ENCODE measurements around the gene AGMO. TPM values are rescaled to one million over a fixed set of nuclear protein-coding genes. Genes with fewer than 3 reads are reported as not detected.

The AGMO gene
- total and polyA plus RNA-seq, 10 of the 15 experiments (the other 5 are each of a cell fraction or from before 2014, with no cell fraction given) = 0.11 to 0.29 TPM; not detected in 8

DNA sequence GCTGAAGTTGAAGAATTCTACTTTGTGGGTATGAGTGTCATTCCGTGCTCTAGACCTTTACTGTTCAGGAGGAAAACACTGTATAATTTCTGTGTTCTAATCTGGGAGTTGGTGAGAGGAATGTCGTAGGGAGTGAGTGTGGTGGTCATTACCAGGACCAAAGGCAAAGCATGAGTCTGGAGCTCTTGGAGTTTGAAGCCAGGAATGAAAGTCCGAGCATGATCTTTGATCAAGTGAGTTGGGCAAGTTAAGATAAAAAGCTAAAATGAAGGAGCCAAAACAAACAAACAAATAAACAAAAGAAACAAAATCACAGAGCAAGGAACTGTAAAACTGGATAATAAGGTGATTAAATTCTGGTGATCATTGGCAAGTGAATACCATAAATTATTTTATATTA, 161.4 kb downstream of the AGMO start (continued):
- TF ChIP-seq, protein P1, sequence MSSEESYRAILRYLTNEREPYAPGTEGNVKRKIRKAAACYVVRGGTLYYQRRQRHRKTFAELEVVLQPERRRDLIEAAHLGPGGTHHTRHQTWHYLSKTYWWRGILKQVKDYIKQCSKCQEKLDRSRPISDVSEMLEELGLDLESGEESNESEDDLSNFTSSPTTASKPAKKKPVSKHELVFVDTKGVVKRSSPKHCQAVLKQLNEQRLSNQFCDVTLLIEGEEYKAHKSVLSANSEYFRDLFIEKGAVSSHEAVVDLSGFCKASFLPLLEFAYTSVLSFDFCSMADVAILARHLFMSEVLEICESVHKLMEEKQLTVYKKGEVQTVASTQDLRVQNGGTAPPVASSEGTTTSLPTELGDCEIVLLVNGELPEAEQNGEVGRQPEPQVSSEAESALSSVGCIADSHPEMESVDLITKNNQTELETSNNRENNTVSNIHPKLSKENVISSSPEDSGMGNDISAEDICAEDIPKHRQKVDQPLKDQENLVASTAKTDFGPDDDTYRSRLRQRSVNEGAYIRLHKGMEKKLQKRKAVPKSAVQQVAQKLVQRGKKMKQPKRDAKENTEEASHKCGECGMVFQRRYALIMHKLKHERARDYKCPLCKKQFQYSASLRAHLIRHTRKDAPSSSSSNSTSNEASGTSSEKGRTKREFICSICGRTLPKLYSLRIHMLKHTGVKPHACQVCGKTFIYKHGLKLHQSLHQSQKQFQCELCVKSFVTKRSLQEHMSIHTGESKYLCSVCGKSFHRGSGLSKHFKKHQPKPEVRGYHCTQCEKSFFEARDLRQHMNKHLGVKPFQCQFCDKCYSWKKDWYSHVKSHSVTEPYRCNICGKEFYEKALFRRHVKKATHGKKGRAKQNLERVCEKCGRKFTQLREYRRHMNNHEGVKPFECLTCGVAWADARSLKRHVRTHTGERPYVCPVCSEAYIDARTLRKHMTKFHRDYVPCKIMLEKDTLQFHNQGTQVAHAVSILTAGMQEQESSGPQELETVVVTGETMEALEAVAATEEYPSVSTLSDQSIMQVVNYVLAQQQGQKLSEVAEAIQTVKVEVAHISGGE (CRISPR knock-in tag; IDR thresholded peaks at IDR 0.05) = no peak
- TF ChIP-seq GATAD2B (conservative IDR thresholded peaks at IDR 0.05; ENCODE audit: low read depth) = no peak
- no peak for TF ChIP-seq TCF7 (IDR thresholded peaks at IDR 0.05; ENCODE audit: borderline replicate concordance)
- TF ChIP-seq, protein P2, sequence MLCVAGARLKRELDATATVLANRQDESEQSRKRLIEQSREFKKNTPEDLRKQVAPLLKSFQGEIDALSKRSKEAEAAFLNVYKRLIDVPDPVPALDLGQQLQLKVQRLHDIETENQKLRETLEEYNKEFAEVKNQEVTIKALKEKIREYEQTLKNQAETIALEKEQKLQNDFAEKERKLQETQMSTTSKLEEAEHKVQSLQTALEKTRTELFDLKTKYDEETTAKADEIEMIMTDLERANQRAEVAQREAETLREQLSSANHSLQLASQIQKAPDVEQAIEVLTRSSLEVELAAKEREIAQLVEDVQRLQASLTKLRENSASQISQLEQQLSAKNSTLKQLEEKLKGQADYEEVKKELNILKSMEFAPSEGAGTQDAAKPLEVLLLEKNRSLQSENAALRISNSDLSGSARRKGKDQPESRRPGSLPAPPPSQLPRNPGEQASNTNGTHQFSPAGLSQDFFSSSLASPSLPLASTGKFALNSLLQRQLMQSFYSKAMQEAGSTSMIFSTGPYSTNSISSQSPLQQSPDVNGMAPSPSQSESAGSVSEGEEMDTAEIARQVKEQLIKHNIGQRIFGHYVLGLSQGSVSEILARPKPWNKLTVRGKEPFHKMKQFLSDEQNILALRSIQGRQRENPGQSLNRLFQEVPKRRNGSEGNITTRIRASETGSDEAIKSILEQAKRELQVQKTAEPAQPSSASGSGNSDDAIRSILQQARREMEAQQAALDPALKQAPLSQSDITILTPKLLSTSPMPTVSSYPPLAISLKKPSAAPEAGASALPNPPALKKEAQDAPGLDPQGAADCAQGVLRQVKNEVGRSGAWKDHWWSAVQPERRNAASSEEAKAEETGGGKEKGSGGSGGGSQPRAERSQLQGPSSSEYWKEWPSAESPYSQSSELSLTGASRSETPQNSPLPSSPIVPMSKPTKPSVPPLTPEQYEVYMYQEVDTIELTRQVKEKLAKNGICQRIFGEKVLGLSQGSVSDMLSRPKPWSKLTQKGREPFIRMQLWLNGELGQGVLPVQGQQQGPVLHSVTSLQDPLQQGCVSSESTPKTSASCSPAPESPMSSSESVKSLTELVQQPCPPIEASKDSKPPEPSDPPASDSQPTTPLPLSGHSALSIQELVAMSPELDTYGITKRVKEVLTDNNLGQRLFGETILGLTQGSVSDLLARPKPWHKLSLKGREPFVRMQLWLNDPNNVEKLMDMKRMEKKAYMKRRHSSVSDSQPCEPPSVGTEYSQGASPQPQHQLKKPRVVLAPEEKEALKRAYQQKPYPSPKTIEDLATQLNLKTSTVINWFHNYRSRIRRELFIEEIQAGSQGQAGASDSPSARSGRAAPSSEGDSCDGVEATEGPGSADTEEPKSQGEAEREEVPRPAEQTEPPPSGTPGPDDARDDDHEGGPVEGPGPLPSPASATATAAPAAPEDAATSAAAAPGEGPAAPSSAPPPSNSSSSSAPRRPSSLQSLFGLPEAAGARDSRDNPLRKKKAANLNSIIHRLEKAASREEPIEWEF (IDR thresholded peaks at IDR 0.05; ENCODE audit: insufficient replicate concordance, low read depth, low read length) = no peak
- TF ChIP-seq, protein P3, sequence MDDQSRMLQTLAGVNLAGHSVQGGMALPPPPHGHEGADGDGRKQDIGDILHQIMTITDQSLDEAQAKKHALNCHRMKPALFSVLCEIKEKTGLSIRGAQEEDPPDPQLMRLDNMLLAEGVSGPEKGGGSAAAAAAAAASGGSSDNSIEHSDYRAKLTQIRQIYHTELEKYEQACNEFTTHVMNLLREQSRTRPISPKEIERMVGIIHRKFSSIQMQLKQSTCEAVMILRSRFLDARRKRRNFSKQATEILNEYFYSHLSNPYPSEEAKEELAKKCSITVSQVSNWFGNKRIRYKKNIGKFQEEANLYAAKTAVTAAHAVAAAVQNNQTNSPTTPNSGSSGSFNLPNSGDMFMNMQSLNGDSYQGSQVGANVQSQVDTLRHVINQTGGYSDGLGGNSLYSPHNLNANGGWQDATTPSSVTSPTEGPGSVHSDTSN (IDR thresholded peaks at IDR 0.05; ENCODE audit: insufficient replicate concordance, low read depth, low read length) = no peak
- no peak for TF ChIP-seq NBN (IDR thresholded peaks at IDR 0.05)
- TF ChIP-seq, protein P4, sequence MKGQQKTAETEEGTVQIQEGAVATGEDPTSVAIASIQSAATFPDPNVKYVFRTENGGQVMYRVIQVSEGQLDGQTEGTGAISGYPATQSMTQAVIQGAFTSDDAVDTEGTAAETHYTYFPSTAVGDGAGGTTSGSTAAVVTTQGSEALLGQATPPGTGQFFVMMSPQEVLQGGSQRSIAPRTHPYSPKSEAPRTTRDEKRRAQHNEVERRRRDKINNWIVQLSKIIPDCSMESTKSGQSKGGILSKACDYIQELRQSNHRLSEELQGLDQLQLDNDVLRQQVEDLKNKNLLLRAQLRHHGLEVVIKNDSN (IDR thresholded peaks at IDR 0.05; ENCODE audit: borderline replicate concordance, extremely low read length, insufficient read depth, low read depth, low read length) = no peak
- TF ChIP-seq, protein P5, sequence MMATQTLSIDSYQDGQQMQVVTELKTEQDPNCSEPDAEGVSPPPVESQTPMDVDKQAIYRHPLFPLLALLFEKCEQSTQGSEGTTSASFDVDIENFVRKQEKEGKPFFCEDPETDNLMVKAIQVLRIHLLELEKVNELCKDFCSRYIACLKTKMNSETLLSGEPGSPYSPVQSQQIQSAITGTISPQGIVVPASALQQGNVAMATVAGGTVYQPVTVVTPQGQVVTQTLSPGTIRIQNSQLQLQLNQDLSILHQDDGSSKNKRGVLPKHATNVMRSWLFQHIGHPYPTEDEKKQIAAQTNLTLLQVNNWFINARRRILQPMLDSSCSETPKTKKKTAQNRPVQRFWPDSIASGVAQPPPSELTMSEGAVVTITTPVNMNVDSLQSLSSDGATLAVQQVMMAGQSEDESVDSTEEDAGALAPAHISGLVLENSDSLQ (IDR thresholded peaks at IDR 0.05) = no peak
- no peak for TF ChIP-seq CHD1 (IDR thresholded peaks at IDR 0.05; ENCODE audit: low read depth, low read length)
- no peak for TF ChIP-seq NFYB (IDR thresholded peaks at IDR 0.05; ENCODE audit: insufficient read depth, low read depth, low read length)
- no peak for TF ChIP-seq NR2C1 (IDR thresholded peaks at IDR 0.05)
- TF ChIP-seq KDM1A (IDR thresholded peaks at IDR 0.05; ENCODE audit: borderline replicate concordance) = no peak

All from GM12878 (cell line).